LoVo (cell line): ENCODE results near the gene RSKR.
"Not testable (repeated sequence)": the region's sequence is repeated elsewhere in the genome, so short reads cannot be mapped to it uniquely, and the experiment has no call there.

Experiments
- DNase-seq: peaks from one replicate; pipeline ENCODE4 v3.0.0-alpha.2; 2016; ENCODE audit warnings: low spot score

Gene RSKR

GRCh38 chr17:28613931-28614381 lies at the start of gene RSKR:
RSKR (minus strand) TSS chr17:28614185; CDS start chr17:28614161, 24 bp downstream.
- DNase-seq = no peak

- no peak for DNase-seq
These were observed 49.7 kb upstream of the RSKR start for GRCh38 chr17:28663723-28664122.

GRCh38 chr17:28662527-28662829 lies 48.5 kb upstream of the RSKR start:
- DNase-seq = no peak

- DNase-seq = peak; percentile 89
These were observed 47.9 kb upstream of the RSKR start, which contains the start of the genes SDF2 and SUPT6H for GRCh38 chr17:28661635-28662526. SDF2 (minus strand) TSS chr17:28661906; CDS start chr17:28661876, 30 bp downstream. SUPT6H (plus strand) TSS chr17:28662205; CDS start chr17:28673402, 11,197 bp downstream.

- not testable (repeated sequence) for DNase-seq
These were observed 45.5 kb upstream of the RSKR start for GRCh38 chr17:28659497-28659881.

GRCh38 chr17:28658766-28659496 lies 44.9 kb upstream of the RSKR start:
- DNase-seq = not testable (repeated sequence)

- not testable (repeated sequence) for DNase-seq
These were observed 44.4 kb upstream of the RSKR start for GRCh38 chr17:28658342-28658741.

- no peak for DNase-seq
These were observed 43.8 kb upstream of the RSKR start for GRCh38 chr17:28657756-28658155.

GRCh38 chr17:28655160-28655559 lies 41.2 kb upstream of the RSKR start:
- no peak for DNase-seq

- DNase-seq = no peak
These were observed 34.7 kb upstream of the RSKR start for GRCh38 chr17:28648698-28649097.

GRCh38 chr17:28646039-28646754 lies 32.2 kb upstream of the RSKR start:
- no peak for DNase-seq

GRCh38 chr17:28645576-28645939 lies 31.6 kb upstream of the RSKR start:
- DNase-seq = no peak

- peak; percentile 94 for DNase-seq
These were observed 31.0 kb upstream of the RSKR start, which contains the start of gene BLTP2 for GRCh38 chr17:28644787-28645575. BLTP2 (minus strand) TSS chr17:28645158; CDS start chr17:28645056, 102 bp downstream.

- peak; percentile 66 for DNase-seq
These were observed 30.2 kb upstream of the RSKR start for GRCh38 chr17:28643983-28644786.

- DNase-seq = peak; percentile 57
These were observed 27.6 kb upstream of the RSKR start for GRCh38 chr17:28641579-28641978.

GRCh38 chr17:28635506-28635905 lies 21.5 kb upstream of the RSKR start:
- DNase-seq = no peak

GRCh38 chr17:28634206-28634865 lies 20.4 kb upstream of the RSKR start:
- no peak for DNase-seq

GRCh38 chr17:28626818-28627217 lies 12.8 kb upstream of the RSKR start:
- DNase-seq = no peak

- DNase-seq = no peak
These were observed 10.2 kb upstream of the RSKR start for GRCh38 chr17:28624148-28624547.

GRCh38 chr17:28623696-28624095 lies 9.7 kb upstream of the RSKR start:
- no peak for DNase-seq
